Activated CD4-positive, alpha-beta T cell treated with anti-CD3 and anti-CD28 coated beads, Interleukin-2, amount 10 ng/mL, durations not matched to agents 7 days and 5 days (primary cell): ENCODE results near the gene USP48. TPM values are rescaled to one million over a fixed set of nuclear protein-coding genes. Genes with fewer than 3 reads are reported as not detected.
"Not testable (repeated sequence)": the region's sequence is repeated elsewhere in the genome, so short reads cannot be mapped to it uniquely, and the experiment has no call there.

Experiments
- CTCF ChIA-PET: fragments of 350-600 bp; sonication (Branson Sonifier 250); formaldehyde crosslinking; loops from one replicate; lab custom pipeline; 2021; ENCODE audit warnings: antibody characterized with exemption; lab: Charles Lee
- POLR2A ChIA-PET: fragments of 350-600 bp; sonication (Branson Sonifier 250); formaldehyde crosslinking; loops from one replicate; lab custom pipeline; 2021; ENCODE audit warnings: antibody characterized with exemption; lab: Charles Lee
- DNase-seq: peaks from one replicate; pipeline ENCODE4 v3.0.0-alpha.2; 2020
- H3K27ac Mint-ChIP-seq: one replicate; pipeline ENCODE4 v1.8.0; 2021; ENCODE audit warnings: mild to moderate bottlenecking, moderate library complexity, mixed read lengths
- H3K27me3 Mint-ChIP-seq: one replicate; pipeline ENCODE4 v1.8.0; 2021; ENCODE audit warnings: mixed read lengths
- H3K36me3 Mint-ChIP-seq: one replicate; pipeline ENCODE4 v1.8.0; 2021; ENCODE audit warnings: low read depth, mixed read lengths
- H3K4me1 Mint-ChIP-seq: one replicate; pipeline ENCODE4 v1.8.0; 2021; ENCODE audit warnings: mixed read lengths
- H3K4me3 Mint-ChIP-seq: one replicate; pipeline ENCODE4 v1.8.0; 2021; ENCODE audit warnings: mild to moderate bottlenecking, moderate library complexity, mixed read lengths
- H3K9me3 Mint-ChIP-seq: one replicate; pipeline ENCODE4 v1.8.0; 2021; ENCODE audit warnings: mixed read lengths
- total RNA-seq, 2 experiments: library from RNA; stranded (reverse); gene quantifications; one replicate each; pipeline ENCODE4 v1.2.3, GENCODE V29; 2021

USP48 gene
- total RNA-seq, 2 experiments from 2014 or later = 70.9 to 80.6 TPM

DNA sequence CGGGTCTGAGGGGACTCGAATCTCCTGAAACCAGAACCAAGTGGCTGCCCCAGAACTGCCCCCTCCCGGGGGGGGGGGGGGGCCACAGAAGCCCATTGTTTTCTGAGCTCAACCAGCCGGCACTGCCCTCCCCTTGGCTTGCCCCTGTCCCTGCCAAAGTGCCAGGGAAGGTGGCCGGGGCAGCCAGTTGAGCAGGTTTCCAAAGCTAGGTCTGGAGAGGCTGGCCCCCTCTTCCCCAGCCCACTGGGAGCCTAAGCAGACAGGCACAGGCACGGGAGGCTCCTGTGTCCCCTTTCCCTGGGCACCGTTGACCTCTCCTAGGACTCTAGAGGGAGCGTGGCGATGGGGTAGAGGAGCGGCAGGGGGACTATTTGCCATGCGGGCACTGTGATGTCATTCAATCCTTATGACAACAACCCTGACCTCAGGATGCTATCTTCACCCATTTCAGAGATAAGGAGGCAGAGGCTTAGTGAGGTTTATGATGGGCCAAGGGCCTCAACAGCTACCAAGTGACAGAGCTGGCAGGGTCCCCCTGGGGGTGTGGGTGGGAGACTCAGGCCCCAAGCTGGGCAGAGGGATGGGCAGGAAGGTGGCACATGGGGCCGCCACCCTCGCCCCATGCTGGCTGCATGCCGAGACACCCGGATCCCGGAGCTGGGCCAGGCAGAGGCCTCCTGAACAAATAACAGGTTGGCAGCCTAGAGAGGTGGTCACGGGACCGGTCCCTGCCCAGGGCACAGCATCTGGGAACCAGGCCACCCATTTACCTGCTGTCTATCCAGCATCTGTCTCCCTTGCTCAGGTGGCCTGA, 148.8 kb downstream of the USP48 start:
- Mint-ChIP-seq H3K4me3 (no peak overlapping the region), H3K36me3 (no peaks in the 10 kb centered on the region), H3K9me3 (no peaks in the 10 kb centered on the region), H3K27me3 (peaks cover 8% of the 10 kb centered on the region), H3K27ac (no peak overlapping the region), H3K4me1 (no peaks in the 10 kb centered on the region)
- DNase-seq = no peak
- CTCF ChIA-PET = no interaction called here
- POLR2A ChIA-PET = no interaction called here

DNA sequence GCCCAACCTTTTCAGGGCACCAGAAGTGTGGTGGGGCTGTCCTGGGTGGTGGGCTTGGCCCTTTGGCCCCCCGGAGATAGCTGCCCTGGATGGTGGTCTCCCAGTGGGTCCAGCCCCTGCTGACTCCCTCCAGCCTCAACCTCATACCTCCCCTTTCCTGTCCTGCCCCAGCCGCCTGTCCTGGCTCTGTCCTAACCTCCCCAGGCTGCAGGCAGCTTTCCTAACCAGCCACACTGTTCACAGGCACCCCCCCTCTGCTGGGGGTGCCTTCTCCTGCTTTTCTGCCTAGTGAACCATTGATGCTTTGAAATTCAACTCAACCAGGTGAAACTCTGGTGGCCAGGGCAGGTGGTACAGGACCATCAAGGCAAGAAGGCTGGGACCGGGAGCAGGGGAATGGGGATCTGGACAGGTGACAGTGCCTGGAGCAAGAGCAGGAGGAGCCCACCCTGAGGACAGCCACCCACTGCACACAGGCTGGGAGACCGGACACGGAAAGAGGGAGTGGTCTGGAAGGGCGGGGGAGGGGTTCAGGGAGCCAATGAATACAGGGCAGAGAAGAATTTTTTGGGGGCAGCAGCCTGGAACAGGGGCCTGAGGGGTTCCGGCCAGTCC, 149.7 kb downstream of the USP48 start:
- DNase-seq = no peak
- Mint-ChIP-seq H3K36me3 (no peaks in the 10 kb centered on the region), H3K4me3 (no peak overlapping the region), H3K27me3 (peaks cover 10% of the 10 kb centered on the region), H3K27ac (no peak overlapping the region), H3K4me1 (no peaks in the 10 kb centered on the region), H3K9me3 (no peaks in the 10 kb centered on the region)
- POLR2A ChIA-PET = no interaction called here
- CTCF ChIA-PET = no interaction called here

DNA sequence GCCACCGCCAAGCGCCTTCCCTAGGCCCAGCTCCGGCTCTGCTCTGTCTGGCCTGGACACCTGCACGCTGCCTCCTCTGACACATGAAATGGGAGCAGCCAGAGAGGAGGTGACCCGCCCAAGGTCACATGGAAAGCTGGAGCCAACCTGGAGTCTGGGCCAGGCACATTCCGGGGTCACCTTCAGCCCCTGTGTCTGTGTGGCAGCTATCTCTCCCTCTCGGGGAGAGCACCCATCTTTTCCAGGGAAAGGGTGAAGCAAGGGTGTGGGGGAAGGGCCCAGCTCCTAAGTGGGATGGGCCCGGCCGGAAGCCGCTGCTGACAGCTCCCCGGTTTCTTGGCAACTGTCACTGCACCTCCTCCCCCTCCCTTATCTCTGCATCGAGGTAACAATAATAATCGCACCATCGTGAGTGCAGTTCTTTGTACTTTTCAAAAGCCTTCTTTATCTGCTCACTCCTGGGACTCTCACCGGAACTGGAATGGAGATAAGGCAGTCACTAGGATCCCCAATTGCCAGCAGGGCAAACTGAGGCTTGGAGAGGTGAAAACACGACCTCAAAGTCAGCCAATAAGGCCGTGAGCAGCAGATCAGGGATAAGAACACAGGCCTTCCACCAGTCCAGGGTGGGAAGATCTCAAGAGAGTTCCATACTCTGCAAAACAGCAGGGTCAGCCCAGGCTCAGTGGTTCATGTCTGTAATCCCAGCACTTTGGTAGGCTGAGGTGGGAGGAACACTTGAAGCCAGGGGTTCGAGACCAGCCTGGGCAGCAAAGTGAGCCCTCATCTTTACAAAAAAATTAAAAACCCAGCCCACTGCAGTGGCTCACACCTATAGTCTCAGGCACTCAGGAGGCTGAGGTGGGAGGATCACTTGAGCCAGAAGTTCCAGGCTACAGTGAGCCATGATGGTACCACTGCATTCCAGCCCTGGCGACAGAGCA, 150.7 kb downstream of the USP48 start:
- ChIA-PET POLR2A (no interaction called here), CTCF (interaction anchor here (0.6 kb wide), 1 partner anchor 591 kb away, joined by 3 read pairs; no protein-coding TSS in a partner anchor)
- Mint-ChIP-seq H3K27ac (no peak overlapping the region), H3K4me1 (no peaks in the 10 kb centered on the region), H3K27me3 (peaks cover 10% of the 10 kb centered on the region), H3K4me3 (no peak overlapping the region), H3K36me3 (no peaks in the 10 kb centered on the region), H3K9me3 (no peaks in the 10 kb centered on the region)
- no peak for DNase-seq

DNA sequence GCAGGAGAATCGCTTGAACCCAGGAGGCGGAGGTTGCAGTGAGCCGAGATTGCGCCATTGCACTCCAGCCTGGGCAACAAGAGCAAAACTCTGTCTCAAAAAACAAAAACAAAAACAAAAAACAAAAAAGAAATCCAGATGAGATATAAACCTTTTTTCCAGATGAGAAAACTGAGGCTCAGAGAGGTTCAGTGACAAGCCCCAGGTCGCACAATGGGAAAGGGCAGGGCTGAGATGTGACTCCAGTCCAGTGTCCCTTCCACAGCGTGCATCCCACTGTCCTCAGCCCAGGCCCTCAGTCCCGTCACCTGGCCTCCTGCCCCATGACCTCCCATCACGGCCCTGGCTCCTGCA, 151.4 kb downstream of the USP48 start:
- H3K9me3 Mint-ChIP-seq, H3K4me3 Mint-ChIP-seq, POLR2A ChIA-PET, H3K27ac Mint-ChIP-seq, H3K4me1 Mint-ChIP-seq, DNase-seq, H3K36me3 Mint-ChIP-seq: not testable (repeated sequence)
- H3K27me3 Mint-ChIP-seq = peaks cover 10% of the 10 kb centered on the region
- CTCF ChIA-PET = interaction anchor here (0.6 kb wide), 1 partner anchor 590 kb away, joined by 3 read pairs; no protein-coding TSS in a partner anchor

DNA sequence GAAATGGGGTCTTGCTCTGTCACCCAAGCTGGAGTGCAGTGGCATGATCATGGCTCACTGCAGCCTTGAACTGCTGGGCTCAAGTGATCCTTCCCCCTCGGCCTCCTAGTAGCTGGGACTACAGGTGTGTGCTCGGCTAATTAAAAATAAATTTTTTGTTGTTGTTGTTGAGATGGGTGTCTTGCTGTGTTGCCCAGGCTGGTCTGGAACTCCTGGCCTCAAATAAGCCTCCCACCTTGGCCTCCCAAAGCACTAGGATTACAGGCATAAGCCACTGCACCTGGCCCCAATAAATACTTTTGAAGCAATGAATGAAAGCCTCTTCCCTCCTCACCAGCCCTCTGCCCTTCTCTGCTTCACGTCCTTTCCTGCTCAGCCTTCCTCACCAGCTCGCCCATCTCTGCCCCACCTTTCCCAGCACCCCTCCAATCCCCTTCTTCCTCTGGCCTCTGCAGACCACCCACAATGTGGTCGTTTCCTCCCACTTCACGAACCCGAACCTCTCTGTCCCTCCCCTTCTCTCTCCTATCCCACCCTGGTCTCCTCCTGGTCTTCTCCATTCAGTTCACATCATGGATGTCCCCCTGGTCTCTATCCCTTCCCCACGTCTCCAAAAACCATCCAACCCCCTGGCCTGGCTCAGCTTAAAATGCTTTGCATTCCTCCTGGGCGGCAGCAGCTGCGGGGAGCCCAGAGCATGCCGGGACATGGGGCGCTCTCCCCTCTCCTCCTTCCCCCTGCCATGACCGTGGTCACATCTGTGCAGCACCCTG, 152.2 kb downstream of the USP48 start:
- DNase-seq = no peak
- ChIA-PET POLR2A (no interaction called here), CTCF (no interaction called here)
- no peak overlapping the region for H3K27ac Mint-ChIP-seq
- H3K36me3 Mint-ChIP-seq = no peaks in the 10 kb centered on the region
- H3K9me3 Mint-ChIP-seq = no peaks in the 10 kb centered on the region
- H3K4me3 Mint-ChIP-seq = no peak overlapping the region
- H3K4me1 Mint-ChIP-seq = no peaks in the 10 kb centered on the region
- peaks cover 10% of the 10 kb centered on the region for H3K27me3 Mint-ChIP-seq

DNA sequence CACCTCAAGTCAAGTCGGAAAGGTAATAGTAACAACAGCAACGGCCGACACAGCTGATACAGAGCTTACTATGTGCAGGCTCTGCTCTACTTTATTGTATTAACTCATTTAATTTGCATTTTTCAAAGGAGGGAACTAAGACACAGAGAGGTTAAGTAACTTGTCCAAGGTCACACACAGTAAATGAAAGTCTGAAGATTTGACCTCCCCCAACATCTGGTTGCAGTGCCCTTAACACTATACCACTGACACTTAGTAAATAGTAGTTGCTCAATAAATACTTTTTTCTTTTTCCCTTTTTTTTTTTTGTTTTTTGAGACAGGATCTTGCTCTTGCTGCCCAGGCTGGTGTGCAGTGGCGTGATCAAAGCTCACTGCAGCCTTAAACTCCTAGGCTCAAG, 153.0 kb downstream of the USP48 start:
- Mint-ChIP-seq H3K4me3 (no peak overlapping the region), H3K36me3 (no peaks in the 10 kb centered on the region), H3K9me3 (no peaks in the 10 kb centered on the region), H3K27ac (no peak overlapping the region), H3K4me1 (no peaks in the 10 kb centered on the region), H3K27me3 (peaks cover 10% of the 10 kb centered on the region)
- ChIA-PET POLR2A (no interaction called here), CTCF (no interaction called here)
- no peak for DNase-seq

DNA sequence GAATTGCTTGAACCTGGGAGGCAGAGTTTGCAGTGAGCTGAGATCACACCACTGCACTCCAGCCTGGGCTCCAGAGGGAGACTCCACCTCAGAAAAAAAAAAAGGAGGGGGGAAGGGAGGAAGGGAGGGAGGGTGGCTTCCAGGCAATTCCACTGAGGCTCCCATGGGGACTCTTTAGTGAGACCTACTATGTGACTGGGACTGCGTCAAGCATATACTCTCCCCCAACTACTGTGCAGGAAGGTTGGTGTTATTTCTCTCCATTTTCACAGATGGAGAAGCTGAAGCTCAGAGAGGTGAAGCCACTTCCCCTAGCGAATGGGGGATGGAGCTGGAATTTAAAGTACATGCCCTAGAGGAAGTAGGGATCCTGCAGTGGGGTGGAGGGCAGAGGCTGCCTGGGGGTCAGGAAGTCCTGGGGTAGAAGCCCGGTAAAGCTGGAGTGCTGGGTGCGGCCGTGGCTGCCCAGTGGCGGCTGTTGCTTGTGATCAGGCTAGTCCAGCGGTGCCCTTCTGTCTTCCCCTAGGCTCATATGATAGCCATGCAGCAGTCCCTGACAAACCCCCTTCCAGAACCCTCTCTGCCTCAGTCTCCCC, 154.1 kb downstream of the USP48 start:
- Mint-ChIP-seq H3K27me3 (peaks cover 10% of the 10 kb centered on the region), H3K27ac (no peak overlapping the region), H3K4me1 (no peaks in the 10 kb centered on the region), H3K4me3 (no peak overlapping the region), H3K9me3 (no peaks in the 10 kb centered on the region), H3K36me3 (no peaks in the 10 kb centered on the region)
- DNase-seq = no peak
- CTCF ChIA-PET = no interaction called here
- POLR2A ChIA-PET = no interaction called here

Other genes with a start within 250 kb of the USP48 start
- under 1 TPM; 0.17 to 0.32 TPM for gene RAP1GAP, start 113.8 kb downstream of the USP48 start, total RNA-seq
- gene LDLRAD2, start 29.1 kb upstream of the USP48 start, total RNA-seq = not detected
- gene HSPG2, start 154.2 kb upstream of the USP48 start, total RNA-seq = 1 to 10 TPM; 1.9 to 2.3 TPM
- gene CELA3B, start 193.9 kb upstream of the USP48 start, total RNA-seq = not detected
- gene CELA3A, start 218.5 kb upstream of the USP48 start, total RNA-seq = not detected